Astrocyte of the cerebellum (primary cell): ENCODE measurements around the gene NYAP2.

Experiments used
- DNase-seq: peaks from one replicate; pipeline ENCODE4 v3.0.0-alpha.2; 2011; ENCODE audit warnings: low read depth
- H3K4me3 ChIP-seq: 2 replicates; pipeline ENCODE4 v1.5.1; 2011; ENCODE audit warnings: mild to moderate bottlenecking, low read depth, low read length, moderate library complexity
- in situ Hi-C: cut with HindIII; loops from 2 replicates; pipeline ENCODE4 v1.10.0; 2017; ENCODE audit warnings: low sequenced_read_pairs
- TF ChIP-seq, protein P1 (sequence below): IDR thresholded peaks from 2 replicates; pipeline ENCODE4 v1.5.1; 2012; ENCODE audit warnings: low read length, low read depth, moderate library complexity, mild to moderate bottlenecking; ENCODE audit errors: missing control alignments

NYAP2 gene

DNA sequence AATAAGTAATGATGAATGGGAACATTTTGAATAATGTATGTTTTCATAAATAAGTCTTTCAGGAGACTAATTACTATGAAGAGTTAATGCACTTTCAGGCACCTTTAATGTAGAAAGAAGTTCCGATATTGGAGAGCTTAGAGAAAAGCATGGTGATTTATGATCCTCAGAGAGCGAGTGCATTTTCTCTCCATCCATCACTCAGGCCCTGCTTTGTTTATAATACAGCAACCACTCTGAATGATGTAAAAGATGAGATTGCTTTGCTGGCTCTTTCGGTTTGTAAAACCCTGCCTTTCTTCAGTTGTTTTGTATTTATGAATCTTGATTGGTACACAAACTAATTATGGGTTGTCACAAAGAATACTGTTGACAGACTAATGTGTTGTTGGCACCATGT, 132.0 kb downstream of the NYAP2 start:
- TF ChIP-seq, protein P1, sequence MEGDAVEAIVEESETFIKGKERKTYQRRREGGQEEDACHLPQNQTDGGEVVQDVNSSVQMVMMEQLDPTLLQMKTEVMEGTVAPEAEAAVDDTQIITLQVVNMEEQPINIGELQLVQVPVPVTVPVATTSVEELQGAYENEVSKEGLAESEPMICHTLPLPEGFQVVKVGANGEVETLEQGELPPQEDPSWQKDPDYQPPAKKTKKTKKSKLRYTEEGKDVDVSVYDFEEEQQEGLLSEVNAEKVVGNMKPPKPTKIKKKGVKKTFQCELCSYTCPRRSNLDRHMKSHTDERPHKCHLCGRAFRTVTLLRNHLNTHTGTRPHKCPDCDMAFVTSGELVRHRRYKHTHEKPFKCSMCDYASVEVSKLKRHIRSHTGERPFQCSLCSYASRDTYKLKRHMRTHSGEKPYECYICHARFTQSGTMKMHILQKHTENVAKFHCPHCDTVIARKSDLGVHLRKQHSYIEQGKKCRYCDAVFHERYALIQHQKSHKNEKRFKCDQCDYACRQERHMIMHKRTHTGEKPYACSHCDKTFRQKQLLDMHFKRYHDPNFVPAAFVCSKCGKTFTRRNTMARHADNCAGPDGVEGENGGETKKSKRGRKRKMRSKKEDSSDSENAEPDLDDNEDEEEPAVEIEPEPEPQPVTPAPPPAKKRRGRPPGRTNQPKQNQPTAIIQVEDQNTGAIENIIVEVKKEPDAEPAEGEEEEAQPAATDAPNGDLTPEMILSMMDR, result no peak
- in situ Hi-C loops, result no loop called here
- no peak overlapping the region for H3K4me3 ChIP-seq
- DNase-seq, result no peak

DNA sequence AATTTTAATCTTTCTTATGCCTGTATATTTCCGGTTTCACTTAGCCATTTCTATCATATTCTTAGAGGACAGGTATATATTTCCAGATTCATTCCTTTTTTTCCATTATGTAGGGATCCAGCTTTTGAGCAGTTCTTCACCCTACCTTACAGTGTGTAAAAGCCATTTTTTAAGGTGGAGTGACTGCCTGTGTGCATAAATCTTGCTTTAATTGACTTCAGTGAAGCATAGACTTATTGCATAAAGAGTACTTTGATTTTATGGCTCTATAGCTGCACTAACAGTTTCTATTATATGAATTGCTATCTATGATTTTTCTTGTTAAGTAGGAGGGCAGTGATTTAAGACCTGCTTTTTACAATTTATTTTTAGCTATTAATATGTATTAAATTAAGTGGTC, 132.6 kb downstream of the NYAP2 start:
- no peak overlapping the region for H3K4me3 ChIP-seq
- DNase-seq, result no peak
- in situ Hi-C loops, result no loop called here
- TF ChIP-seq, protein P1, result no peak

DNA sequence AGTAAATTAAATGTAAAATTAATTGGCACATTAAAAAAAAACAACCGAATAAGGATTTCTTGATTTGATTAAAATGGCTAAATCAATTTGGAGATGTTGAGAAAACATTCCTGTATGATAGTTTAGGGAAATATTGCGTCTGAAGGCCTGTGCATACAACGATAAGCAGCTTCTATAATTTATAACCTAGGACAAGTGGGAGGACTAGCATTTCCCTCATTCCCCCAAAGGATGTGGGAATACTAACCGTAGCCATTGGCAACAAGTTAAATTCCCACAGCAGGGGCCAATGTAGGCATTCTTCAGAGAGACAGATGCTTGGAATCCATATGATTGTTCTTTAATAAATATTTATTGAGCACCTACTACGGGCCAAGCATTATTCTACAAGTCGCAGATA, 134.5 kb downstream of the NYAP2 start:
- in situ Hi-C loops, result no loop called here
- TF ChIP-seq, protein P1, result no peak
- DNase-seq, result no peak
- no peak overlapping the region for H3K4me3 ChIP-seq

DNA sequence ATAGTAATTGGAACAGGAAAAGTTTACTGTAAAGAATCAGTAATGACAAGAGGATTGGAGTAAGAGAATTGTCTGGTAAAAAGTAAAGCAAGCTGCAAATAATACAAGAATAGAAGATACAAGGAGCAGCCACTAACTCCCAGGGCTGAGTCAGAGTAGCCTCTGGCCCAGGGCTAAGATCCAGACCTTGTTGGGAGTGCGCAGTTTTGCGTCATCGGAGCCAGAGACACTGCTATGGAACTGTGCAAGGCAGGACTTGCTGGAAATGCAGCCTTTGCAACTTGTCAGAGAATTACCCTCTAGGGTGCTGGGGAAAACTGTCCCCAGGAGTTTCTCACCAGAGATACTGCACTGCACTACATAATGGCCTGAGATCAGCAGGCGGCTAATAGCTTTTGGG, 135.2 kb downstream of the NYAP2 start:
- TF ChIP-seq, protein P1, result no peak
- in situ Hi-C loops, result no loop called here
- H3K4me3 ChIP-seq, result no peak overlapping the region
- no peak for DNase-seq

DNA sequence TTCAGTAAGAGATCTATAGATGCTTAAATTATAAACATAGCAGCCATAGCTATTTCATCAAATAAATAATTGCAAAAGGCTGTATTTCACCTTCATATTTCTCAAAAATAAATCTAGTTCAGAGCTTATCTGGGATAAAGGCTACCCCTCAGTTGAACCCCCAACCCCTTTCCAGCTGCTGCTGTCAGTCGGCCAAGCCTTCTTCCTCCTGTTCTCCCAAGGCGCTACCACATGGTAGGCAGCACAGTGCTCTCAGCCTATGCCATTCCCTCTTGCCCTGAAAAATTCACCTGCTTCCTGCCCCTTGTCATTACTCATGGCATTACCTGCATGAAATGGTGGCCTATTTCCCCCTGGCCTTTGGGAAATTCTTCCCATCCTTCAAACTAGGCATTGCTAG, 136.5 kb downstream of the NYAP2 start:
- no peak overlapping the region for H3K4me3 ChIP-seq
- in situ Hi-C loops, result no loop called here
- DNase-seq, result no peak
- TF ChIP-seq, protein P1, result no peak

DNA sequence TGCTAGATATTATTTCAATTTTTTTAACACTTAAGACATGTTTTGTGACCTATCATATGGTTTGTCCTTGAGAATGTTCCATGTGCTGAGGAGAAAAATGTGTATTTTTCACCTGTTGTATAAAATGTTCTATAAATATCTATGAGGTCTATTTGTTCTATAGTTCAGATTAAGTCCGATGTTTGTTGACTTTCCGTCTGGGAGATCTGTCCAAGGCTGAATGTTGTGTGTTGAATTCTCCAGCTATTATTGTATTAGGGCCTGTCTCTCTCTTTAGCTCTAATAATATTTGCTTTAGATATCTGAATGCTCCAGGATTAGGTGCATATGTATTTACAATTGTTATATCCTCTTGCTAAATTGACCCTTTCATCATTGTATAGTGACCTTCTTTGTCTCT, 144.1 kb downstream of the NYAP2 start:
- DNase-seq, result no peak
- in situ Hi-C loops, result no loop called here
- H3K4me3 ChIP-seq, result no peak overlapping the region
- TF ChIP-seq, protein P1, result no peak

DNA sequence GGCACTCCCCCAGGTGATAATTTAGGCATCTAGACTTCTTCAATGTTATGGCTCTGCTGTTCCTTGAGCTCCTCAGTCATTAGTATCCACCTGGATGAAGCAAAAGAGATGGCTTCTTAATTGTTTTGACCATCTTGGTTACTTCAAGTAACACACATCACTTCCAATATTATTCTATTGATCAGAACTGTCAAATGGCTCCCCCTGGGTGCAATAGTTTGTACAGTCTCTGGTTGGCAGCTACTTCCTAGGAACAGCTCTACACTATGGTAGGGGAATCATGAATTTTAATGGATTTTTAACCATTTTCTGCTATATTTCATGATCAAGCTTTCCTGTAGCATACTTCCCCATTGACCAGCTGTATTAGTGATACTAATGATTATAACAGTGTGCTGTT, 157.0 kb downstream of the NYAP2 start:
- in situ Hi-C loops, result no loop called here
- DNase-seq, result no peak
- TF ChIP-seq, protein P1, result no peak
- H3K4me3 ChIP-seq, result no peak overlapping the region
